Prostate gland (tissue), 2 donors: ENCODE measurements around the gene CDK11B.

Experiments used
- POLR2A ChIP-seq: fragments of 450-650 bp; IDR thresholded peaks from one replicate; pipeline ENCODE4 v1.6.1; 2016; ENCODE audit warnings: antibody characterized with exemption, mild to moderate bottlenecking
- TF ChIP-seq, protein P1 (sequence below), 4 experiments: fragments of 200-600 bp in 2 of 4; fragments of 450-650 bp in 2 of 4; sonication (generic) in 2 of 4; IDR thresholded peaks; 1 replicate in 3 of 4; 2 replicates in 1 of 4; pipeline ENCODE4 v1.5.1; 2016 to 2019; ENCODE audit warnings: antibody characterized with exemption in 4 of 4, mild to moderate bottlenecking in 2 of 4, moderate library complexity in 2 of 4

- peak; percentile 52 for TF ChIP-seq POLR2A
- TF ChIP-seq, protein P1, sequence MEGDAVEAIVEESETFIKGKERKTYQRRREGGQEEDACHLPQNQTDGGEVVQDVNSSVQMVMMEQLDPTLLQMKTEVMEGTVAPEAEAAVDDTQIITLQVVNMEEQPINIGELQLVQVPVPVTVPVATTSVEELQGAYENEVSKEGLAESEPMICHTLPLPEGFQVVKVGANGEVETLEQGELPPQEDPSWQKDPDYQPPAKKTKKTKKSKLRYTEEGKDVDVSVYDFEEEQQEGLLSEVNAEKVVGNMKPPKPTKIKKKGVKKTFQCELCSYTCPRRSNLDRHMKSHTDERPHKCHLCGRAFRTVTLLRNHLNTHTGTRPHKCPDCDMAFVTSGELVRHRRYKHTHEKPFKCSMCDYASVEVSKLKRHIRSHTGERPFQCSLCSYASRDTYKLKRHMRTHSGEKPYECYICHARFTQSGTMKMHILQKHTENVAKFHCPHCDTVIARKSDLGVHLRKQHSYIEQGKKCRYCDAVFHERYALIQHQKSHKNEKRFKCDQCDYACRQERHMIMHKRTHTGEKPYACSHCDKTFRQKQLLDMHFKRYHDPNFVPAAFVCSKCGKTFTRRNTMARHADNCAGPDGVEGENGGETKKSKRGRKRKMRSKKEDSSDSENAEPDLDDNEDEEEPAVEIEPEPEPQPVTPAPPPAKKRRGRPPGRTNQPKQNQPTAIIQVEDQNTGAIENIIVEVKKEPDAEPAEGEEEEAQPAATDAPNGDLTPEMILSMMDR (IDR thresholded peaks at IDR 0.05), result peak in 2 of 4 experiments; percentile 4
Observed at GRCh38 chr1:1615256-1616044, 43.4 kb downstream of the CDK11B start, which contains the start of gene MIB2.
